CD4-positive, alpha-beta memory T cell (primary cell): ENCODE data around the gene CFAP70. TPM values are rescaled to one million over a fixed set of nuclear protein-coding genes. Genes with fewer than 3 reads are reported as not detected.
"Not testable (repeated sequence)": the region's sequence is repeated elsewhere in the genome, so short reads cannot be mapped to it uniquely, and the experiment has no call there.

Source experiments
- CTCF ChIA-PET: fragments of 350-600 bp; sonication (Branson Sonifier 250); formaldehyde crosslinking; loops from one replicate; lab custom pipeline; 2021; ENCODE audit warnings: inconsistent platforms; ENCODE audit not compliant: partially characterized antibody; lab: Charles Lee
- POLR2A ChIA-PET: fragments of 350-600 bp; sonication (Branson Sonifier 250); formaldehyde crosslinking; loops from one replicate; lab custom pipeline; 2021; ENCODE audit not compliant: partially characterized antibody; lab: Charles Lee
- DNase-seq, 5 donors: peaks; one replicate each; pipeline versions ENCODE4 v3.0.0 to v3.0.0-alpha.2; 2020 to 2022; ENCODE audit warnings: mixed read lengths in 1 of 5
- H3K27ac ChIP-seq: one replicate; pipeline ENCODE4 v1.7.0; 2013; ENCODE audit warnings: low read depth, low read length
- H3K27me3 ChIP-seq: 2 replicates; pipeline ENCODE4 v1.7.0; 2013; ENCODE audit warnings: mild to moderate bottlenecking, low read length, moderate library complexity; ENCODE audit not compliant: insufficient read depth
- H3K36me3 ChIP-seq: 2 replicates; pipeline ENCODE4 v1.7.0; 2013; ENCODE audit warnings: mild to moderate bottlenecking, low read length, moderate library complexity; ENCODE audit not compliant: insufficient read depth
- H3K4me1 ChIP-seq: 2 replicates; pipeline ENCODE4 v1.7.0; 2013; ENCODE audit warnings: mild to moderate bottlenecking, low read length, moderate library complexity; ENCODE audit not compliant: insufficient read depth
- H3K4me3 ChIP-seq, 2 donors: one replicate each; pipeline ENCODE4 v1.7.0; 2013; ENCODE audit warnings: low read length in 2 of 2, mild to moderate bottlenecking in 1 of 2
- H3K9me3 ChIP-seq, 2 donors: one replicate each; pipeline ENCODE4 v1.7.0; 2013; ENCODE audit warnings: low read length in 2 of 2, control low read depth in 1 of 2; ENCODE audit not compliant: control insufficient read depth in 1 of 2
- H3K27ac Mint-ChIP-seq, 7 donors: one replicate each; pipeline ENCODE4 v1.8.0; 2020 to 2021; ENCODE audit warnings: mixed read lengths in 7 of 7, mild to moderate bottlenecking in 6 of 7, inconsistent platforms in 3 of 7, moderate library complexity in 3 of 7
- H3K27me3 Mint-ChIP-seq, 2 donors: one replicate each; pipeline ENCODE4 v1.8.0; 2020 to 2021; ENCODE audit warnings: mixed read lengths in 2 of 2
- H3K36me3 Mint-ChIP-seq, 2 donors: one replicate each; pipeline ENCODE4 v1.8.0; 2020 to 2021; ENCODE audit warnings: mixed read lengths in 2 of 2, inconsistent platforms in 1 of 2, mild to moderate bottlenecking in 1 of 2
- H3K4me1 Mint-ChIP-seq, 4 donors: one replicate each; pipeline ENCODE4 v1.8.0; 2020 to 2021; ENCODE audit warnings: mixed read lengths in 4 of 4, mild to moderate bottlenecking in 1 of 4
- H3K4me3 Mint-ChIP-seq, 8 donors: one replicate each; pipeline ENCODE4 v1.8.0; 2020 to 2021; ENCODE audit warnings: mixed read lengths in 8 of 8, mild to moderate bottlenecking in 7 of 8, moderate library complexity in 6 of 8, inconsistent platforms in 3 of 8
- H3K9me3 Mint-ChIP-seq, 8 donors: one replicate each; pipeline ENCODE4 v1.8.0; 2020 to 2021; ENCODE audit warnings: mixed read lengths in 8 of 8, mild to moderate bottlenecking in 5 of 8, inconsistent platforms in 3 of 8, moderate library complexity in 1 of 8
- intact Hi-C: fragments of 100-400 bp; cut with micrococcal nuclease; formaldehyde crosslinking; loops from one replicate; pipeline ENCODE4 v1.15.1; 2023
- polyA plus RNA-seq, 2 donors: library from polyadenylated mRNA; unstranded; fragments of 300-500 nt; fragmentation: Illumina TruSeq; gene quantifications; one replicate each; pipeline ENCODE4 v1.2.3, GENCODE V29; 2021
- total RNA-seq, 2 experiments: library from RNA; stranded (reverse); gene quantifications; one replicate each; pipeline ENCODE4 v1.2.3, GENCODE V29; 2021

Gene CFAP70
- total and polyA plus RNA-seq, 4 experiments from 2014 or later: 0.82 to 5.6 (median 3.8) TPM; not detected in 1

DNA sequence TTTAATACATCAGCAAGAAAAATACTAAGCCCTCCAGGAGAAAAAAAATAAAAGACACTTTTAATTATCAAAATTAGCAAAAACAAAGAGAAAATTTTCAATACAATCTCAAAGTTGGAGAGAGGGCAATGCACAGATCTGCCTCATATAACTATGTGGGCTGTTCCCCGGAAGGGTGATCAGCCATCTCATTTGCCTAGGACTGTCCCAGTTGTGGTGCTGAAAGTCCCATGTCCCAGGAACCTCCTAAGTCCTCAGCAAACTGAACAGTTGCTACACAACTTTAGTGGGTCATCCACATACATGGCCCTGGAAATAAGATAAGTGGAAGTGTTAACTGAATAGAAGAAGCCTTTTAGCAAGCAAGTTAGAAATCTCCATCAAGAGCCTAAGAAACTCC lies 14.4 kb downstream of the CFAP70 start:
- intact Hi-C loops: no loop called here
- H3K27me3 Mint-ChIP-seq: no peaks in the 10 kb centered on the region

DNA sequence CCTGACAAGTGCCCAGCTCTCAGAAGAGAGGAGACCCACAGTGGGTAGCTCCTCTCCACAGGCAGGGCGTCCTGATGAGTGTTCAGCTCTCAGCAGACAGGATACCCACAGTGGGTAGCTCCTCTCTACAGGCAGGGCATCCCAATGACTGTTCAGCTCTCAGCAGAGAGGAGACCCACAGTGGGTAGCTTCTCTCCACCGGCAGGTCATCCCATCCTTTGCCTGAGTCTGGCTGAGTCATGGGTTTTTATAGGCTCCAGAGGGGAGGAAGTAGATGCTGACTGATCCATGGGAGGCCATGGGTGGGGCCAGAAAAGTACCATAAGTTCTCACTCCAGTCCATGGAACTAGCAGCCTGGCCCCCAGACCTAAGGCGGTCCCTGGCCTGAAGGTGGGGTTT lies 18.5 kb downstream of the CFAP70 start:
- Histone ChIP-seq H3K4me3 (no peak overlapping the region), H3K36me3 (no peaks in the 10 kb centered on the region), H3K27ac (no peak overlapping the region), H3K27me3 (no peaks in the 10 kb centered on the region), H3K4me1 (no peaks in the 10 kb centered on the region), H3K9me3 (no peaks in the 10 kb centered on the region)
- H3K27me3 Mint-ChIP-seq: no peaks in the 10 kb centered on the region
- H3K4me3 Mint-ChIP-seq: no peak overlapping the region
- ChIA-PET POLR2A (no interaction called here), CTCF (no interaction called here)
- DNase-seq: no peak
- H3K4me1 Mint-ChIP-seq: no peaks in the 10 kb centered on the region
- no peak overlapping the region for H3K27ac Mint-ChIP-seq
- peaks cover 0 to 2% of the 10 kb centered on the region in 2 donors for H3K36me3 Mint-ChIP-seq
- H3K9me3 Mint-ChIP-seq: peaks cover 0 to 3% (median 0%) of the 10 kb centered on the region in 8 donors
- intact Hi-C loops: no loop called here

More for the DNA sequence above, 14.4 kb downstream of the CFAP70 start:
- Histone ChIP-seq H3K27ac (no peak overlapping the region), H3K36me3 (no peaks in the 10 kb centered on the region), H3K27me3 (no peaks in the 10 kb centered on the region), H3K9me3 (no peaks in the 10 kb centered on the region), H3K4me3 (no peak overlapping the region), H3K4me1 (no peaks in the 10 kb centered on the region)
- CTCF ChIA-PET: no interaction called here
- POLR2A ChIA-PET: no interaction called here
- Mint-ChIP-seq H3K27ac (no peak overlapping the region), H3K4me1 (no peaks in the 10 kb centered on the region), H3K36me3 (peaks cover 0 to 2% of the 10 kb centered on the region in 2 donors), H3K4me3 (no peak overlapping the region), H3K9me3 (no peaks in the 10 kb centered on the region)
- no peak for DNase-seq

DNA sequence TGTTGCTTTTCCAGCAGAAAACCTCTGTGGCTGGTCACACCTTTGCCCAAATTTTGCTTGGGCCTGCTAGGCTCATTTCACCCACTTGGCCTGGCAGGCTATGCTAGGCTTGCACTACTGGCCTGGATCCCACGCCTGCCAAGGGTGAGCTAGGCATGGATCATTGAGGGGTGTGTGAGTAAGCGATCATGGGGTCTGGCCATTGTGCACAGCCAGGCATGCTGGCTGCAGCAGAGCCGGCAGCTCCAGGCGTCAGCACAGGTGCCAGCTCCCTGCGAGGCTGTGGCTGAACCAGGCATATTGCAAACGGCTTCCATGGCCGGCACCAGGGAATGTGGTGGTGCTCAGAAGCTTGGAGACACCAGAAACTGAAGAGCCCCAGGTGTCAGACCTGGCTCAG lies 19.2 kb downstream of the CFAP70 start:
- Histone ChIP-seq H3K27me3 (no peaks in the 10 kb centered on the region), H3K36me3 (no peaks in the 10 kb centered on the region), H3K9me3 (no peaks in the 10 kb centered on the region), H3K27ac (no peak overlapping the region), H3K4me3 (no peak overlapping the region), H3K4me1 (no peaks in the 10 kb centered on the region)
- Mint-ChIP-seq H3K27me3 (no peaks in the 10 kb centered on the region), H3K4me1 (no peaks in the 10 kb centered on the region), H3K9me3 (peaks cover 0 to 3% (median 0%) of the 10 kb centered on the region in 8 donors), H3K4me3 (no peak overlapping the region), H3K27ac (no peak overlapping the region), H3K36me3 (peaks cover 0 to 2% of the 10 kb centered on the region in 2 donors)
- intact Hi-C loops: no loop called here
- CTCF ChIA-PET: no interaction called here
- POLR2A ChIA-PET: no interaction called here
- no peak for DNase-seq

DNA sequence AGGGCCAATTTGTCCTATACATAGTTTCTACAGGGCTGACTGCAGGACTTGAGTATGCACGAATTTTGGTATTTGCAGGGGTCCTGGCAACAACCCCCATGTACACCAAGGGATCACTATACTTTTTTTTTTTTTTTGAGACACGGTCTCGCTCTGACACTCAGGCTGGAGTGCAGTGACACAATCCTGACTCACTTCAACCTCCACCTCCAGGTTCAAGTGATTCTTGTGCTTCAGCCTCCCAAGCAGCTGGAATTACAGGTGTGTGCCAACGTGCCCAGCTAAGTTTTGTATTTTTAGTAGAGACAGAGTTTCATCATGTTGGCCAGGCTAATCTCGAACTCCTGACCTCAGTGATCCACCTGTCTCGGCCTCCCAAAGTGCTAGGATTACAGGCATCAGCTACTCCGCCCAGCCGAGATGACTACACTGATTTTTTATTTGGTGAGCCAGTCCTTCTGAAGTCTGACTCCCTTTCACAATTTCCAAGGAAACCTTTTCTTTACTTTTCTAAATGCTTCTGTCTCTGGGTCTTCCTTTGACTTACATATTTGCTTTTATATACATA lies 19.8 kb downstream of the CFAP70 start:
- peaks cover 2 to 3% of the 10 kb centered on the region in 2 donors for H3K36me3 Mint-ChIP-seq
- Histone ChIP-seq H3K9me3 (no peaks in the 10 kb centered on the region), H3K4me1 (no peaks in the 10 kb centered on the region), H3K36me3 (no peaks in the 10 kb centered on the region), H3K27me3 (no peaks in the 10 kb centered on the region), H3K4me3 (no peak overlapping the region), H3K27ac (no peak overlapping the region)
- H3K4me3 Mint-ChIP-seq: no peak overlapping the region
- ChIA-PET CTCF (no interaction called here), POLR2A (no interaction called here)
- DNase-seq: no peak
- H3K4me1 Mint-ChIP-seq: no peaks in the 10 kb centered on the region
- peaks cover 0 to 3% (median 0%) of the 10 kb centered on the region in 8 donors for H3K9me3 Mint-ChIP-seq
- H3K27ac Mint-ChIP-seq: no peak overlapping the region
- H3K27me3 Mint-ChIP-seq: no peaks in the 10 kb centered on the region
- intact Hi-C loops: no loop called here

DNA sequence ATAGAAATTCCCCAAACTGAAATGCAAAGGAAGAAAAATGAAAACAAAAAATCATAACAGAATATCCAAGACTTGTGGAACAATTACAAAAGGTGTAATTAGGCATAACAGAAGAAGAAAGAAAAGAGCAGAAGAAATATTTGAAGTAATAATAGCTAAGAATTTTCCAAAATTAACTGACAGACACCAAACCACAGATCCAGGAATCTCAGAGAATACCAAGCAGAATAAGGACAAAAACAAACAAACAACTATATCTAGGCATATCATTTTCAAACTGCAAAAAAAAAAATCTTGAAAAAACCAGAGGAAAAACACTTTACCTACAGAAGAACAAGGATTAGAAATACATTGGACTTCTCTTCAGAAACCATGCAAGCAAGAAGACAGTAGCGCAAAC lies 25.5 kb downstream of the CFAP70 start:
- no peak overlapping the region for H3K4me3 ChIP-seq
- DNase-seq: no peak
- H3K4me1 ChIP-seq: no peaks in the 10 kb centered on the region
- Mint-ChIP-seq H3K4me1 (no peaks in the 10 kb centered on the region), H3K4me3 (no peak overlapping the region), H3K9me3 (peaks cover 0 to 3% (median 0%) of the 10 kb centered on the region in 8 donors), H3K27ac (no peak overlapping the region), H3K36me3 (peaks cover 0 to 3% of the 10 kb centered on the region in 2 donors), H3K27me3 (no peaks in the 10 kb centered on the region)
- no peak overlapping the region for H3K27ac ChIP-seq
- ChIA-PET POLR2A (no interaction called here), CTCF (no interaction called here)
- intact Hi-C loops: no loop called here
- no peaks in the 10 kb centered on the region for H3K27me3 ChIP-seq
- no peaks in the 10 kb centered on the region for H3K9me3 ChIP-seq
- H3K36me3 ChIP-seq: no peaks in the 10 kb centered on the region

DNA sequence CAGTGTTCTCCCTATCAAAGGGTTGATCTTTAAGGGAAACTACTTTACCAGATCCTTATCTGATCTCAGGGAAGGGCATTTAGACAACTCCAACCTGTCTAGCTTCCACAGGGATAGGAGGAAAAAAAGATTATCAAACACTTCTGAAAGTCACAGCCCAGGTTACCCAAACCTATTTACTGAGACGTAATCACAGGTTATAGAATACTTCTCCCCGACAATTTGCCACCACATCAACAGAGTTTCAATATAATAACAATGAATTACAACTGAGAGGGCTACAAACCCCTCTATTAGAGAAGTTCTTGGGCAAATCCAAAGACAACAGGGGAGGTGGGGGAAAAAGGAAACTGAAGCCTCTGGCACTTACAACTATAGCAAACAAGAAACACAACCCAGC lies 26.3 kb downstream of the CFAP70 start:
- CTCF ChIA-PET: no interaction called here
- Histone ChIP-seq H3K27ac (no peak overlapping the region), H3K9me3 (no peaks in the 10 kb centered on the region), H3K4me3 (no peak overlapping the region), H3K36me3 (no peaks in the 10 kb centered on the region), H3K4me1 (no peaks in the 10 kb centered on the region), H3K27me3 (no peaks in the 10 kb centered on the region)
- peaks cover 0 to 3% of the 10 kb centered on the region in 2 donors for H3K36me3 Mint-ChIP-seq
- no peak overlapping the region for H3K4me3 Mint-ChIP-seq
- POLR2A ChIA-PET: no interaction called here
- no peak for DNase-seq
- peaks cover 0 to 3% (median 0%) of the 10 kb centered on the region in 8 donors for H3K9me3 Mint-ChIP-seq
- H3K4me1 Mint-ChIP-seq: no peaks in the 10 kb centered on the region
- H3K27me3 Mint-ChIP-seq: no peaks in the 10 kb centered on the region
- intact Hi-C loops: no loop called here
- H3K27ac Mint-ChIP-seq: no peak overlapping the region

DNA sequence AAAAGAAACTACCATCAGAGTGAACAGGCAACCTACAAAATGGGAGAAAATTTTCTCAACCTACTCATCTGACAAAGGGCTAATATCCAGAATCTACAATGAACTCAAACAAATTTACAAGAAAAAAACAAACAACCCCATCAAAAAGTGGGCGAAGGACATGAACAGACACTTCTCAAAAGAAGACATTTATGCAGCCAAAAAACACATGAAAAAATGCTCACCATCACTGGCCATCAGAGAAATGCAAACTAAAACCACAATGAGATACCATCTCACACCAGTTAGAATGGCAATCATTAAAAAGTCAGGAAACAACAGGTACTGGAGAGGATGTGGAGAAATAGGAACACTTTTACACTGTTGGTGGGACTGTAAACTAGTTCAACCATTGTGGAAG lies 30.1 kb downstream of the CFAP70 start:
- intact Hi-C loops, H3K27me3 ChIP-seq, H3K4me1 ChIP-seq, H3K4me3 ChIP-seq, H3K9me3 Mint-ChIP-seq, H3K36me3 Mint-ChIP-seq, H3K4me3 Mint-ChIP-seq, H3K27me3 Mint-ChIP-seq, H3K27ac Mint-ChIP-seq, H3K9me3 ChIP-seq, H3K36me3 ChIP-seq, DNase-seq, H3K27ac ChIP-seq, POLR2A ChIA-PET, CTCF ChIA-PET, H3K4me1 Mint-ChIP-seq: not testable (repeated sequence)

DNA sequence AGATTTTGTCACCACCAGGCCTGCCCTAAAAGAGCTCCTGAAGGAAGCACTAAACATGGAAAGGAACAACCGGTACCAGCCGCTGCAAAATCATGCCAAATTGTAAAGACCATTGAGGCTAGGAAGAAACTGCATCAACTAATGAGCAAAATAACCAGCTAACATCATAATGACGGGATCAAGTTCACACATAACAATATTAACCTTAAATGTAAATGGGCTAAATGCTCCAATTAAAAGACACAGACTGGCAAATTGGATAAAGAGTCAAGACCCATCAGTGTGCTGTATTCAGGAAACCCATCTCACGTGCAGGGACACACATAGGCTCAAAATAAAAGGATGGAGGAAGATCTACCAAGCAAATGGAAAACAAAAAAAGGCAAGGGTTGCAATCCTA lies 33.4 kb downstream of the CFAP70 start:
- H3K27ac ChIP-seq, H3K27me3 ChIP-seq, H3K36me3 Mint-ChIP-seq, intact Hi-C loops, H3K4me1 Mint-ChIP-seq, H3K36me3 ChIP-seq, DNase-seq, H3K4me3 ChIP-seq, CTCF ChIA-PET, H3K9me3 ChIP-seq, H3K27ac Mint-ChIP-seq, H3K27me3 Mint-ChIP-seq, H3K9me3 Mint-ChIP-seq, H3K4me1 ChIP-seq, H3K4me3 Mint-ChIP-seq, POLR2A ChIA-PET: not testable (repeated sequence)
